SK-N-SH treated with all-trans-retinoic acid at 6 μM for 48 hours (cell line): ENCODE data around the gene BOK.

ENCODE experiments used
- ATAC-seq: fragments of 200-7000 bp; cut with Tn5 transposase; 3 replicates; pipeline ENCODE4 v1.9.1; 2020; ENCODE audit warnings: mild to moderate bottlenecking, moderate library complexity
- BACH2 ChIP-seq: fragments of 250-450 bp; sonication (Bioruptor Pico); IDR thresholded peaks from 2 replicates; pipeline ENCODE4 v1.9.0; 2021; ENCODE audit warnings: mild to moderate bottlenecking, borderline replicate concordance
- CSDC2 ChIP-seq: fragments of 250-450 bp; sonication (Bioruptor Pico); IDR thresholded peaks from 2 replicates; pipeline ENCODE4 v1.5.0; 2020; ENCODE audit warnings: mild to moderate bottlenecking, moderate library complexity
- ESRRG ChIP-seq: fragments of 250-450 bp; sonication (Bioruptor Pico); IDR thresholded peaks from 2 replicates; pipeline ENCODE4 v1.6.1; 2021; ENCODE audit warnings: mild to moderate bottlenecking
- OSR1 ChIP-seq: fragments of 250-450 bp; sonication (Bioruptor Pico); IDR thresholded peaks from 2 replicates; pipeline ENCODE4 v1.8.0; 2022; ENCODE audit warnings: moderate library complexity, mild to moderate bottlenecking, inconsistent platforms
- PPARA ChIP-seq: fragments of 250-450 bp; sonication (Bioruptor Pico); IDR thresholded peaks from 2 replicates; pipeline ENCODE4 v1.5.0; 2020; ENCODE audit warnings: mild to moderate bottlenecking, borderline replicate concordance
- TCF4 ChIP-seq: fragments of 250-450 bp; sonication (Bioruptor Pico); IDR thresholded peaks from 2 replicates; pipeline ENCODE4 v1.8.0; 2021; ENCODE audit warnings: mild to moderate bottlenecking, moderate library complexity, borderline replicate concordance
- TOX ChIP-seq: fragments of 250-450 bp; sonication (Bioruptor Pico); IDR thresholded peaks from 2 replicates; pipeline ENCODE4 v1.8.0; 2021; ENCODE audit warnings: mild to moderate bottlenecking, moderate library complexity, borderline replicate concordance
- ZC3H10 ChIP-seq: fragments of 250-450 bp; sonication (Bioruptor Pico); IDR thresholded peaks from 2 replicates; pipeline ENCODE4 v1.5.1; 2021; ENCODE audit warnings: mild to moderate bottlenecking, moderate library complexity
- ZFP30 ChIP-seq: fragments of 450-650 bp; formaldehyde crosslinking; IDR thresholded peaks from 2 replicates; pipeline ENCODE4 v1.5.0; 2022; ENCODE audit warnings: mild to moderate bottlenecking, moderate library complexity
- TF ChIP-seq, protein P1 (sequence below): fragments of 250-450 bp; sonication (Bioruptor Pico); IDR thresholded peaks from 2 replicates; pipeline ENCODE4 v1.8.0; 2020; ENCODE audit warnings: mild to moderate bottlenecking, moderate library complexity, borderline replicate concordance
- TF ChIP-seq, protein P2 (sequence below): fragments of 250-450 bp; sonication (Bioruptor Pico); IDR thresholded peaks from 2 replicates; pipeline ENCODE4 v1.5.1; 2021; ENCODE audit warnings: mild to moderate bottlenecking, moderate library complexity
- TF ChIP-seq, protein P3 (sequence below): fragments of 250-450 bp; sonication (Bioruptor Pico); IDR thresholded peaks from 2 replicates; pipeline ENCODE4 v1.5.0; 2020; ENCODE audit warnings: mild to moderate bottlenecking, moderate library complexity

Gene BOK

DNA sequence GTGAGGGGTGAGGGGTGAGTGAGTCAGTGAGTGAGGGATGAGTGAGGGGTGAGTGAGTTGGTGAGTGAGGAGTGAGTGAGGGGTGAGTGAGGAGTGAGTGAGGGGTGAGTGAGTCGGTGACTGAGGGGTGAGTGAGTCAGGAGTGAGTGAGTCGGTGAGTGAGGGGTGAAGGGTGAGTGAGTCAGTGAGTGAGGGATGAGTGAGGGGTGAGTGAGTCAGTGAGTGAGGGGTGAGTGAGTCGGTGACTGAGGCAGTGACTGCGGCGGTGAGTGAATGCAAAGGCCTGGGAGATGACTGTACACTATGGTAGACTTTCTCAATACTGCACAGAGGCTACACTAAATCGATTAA is 61.8 kb downstream of the BOK start:
- TF ChIP-seq ESRRG: no peak
- no peak for TF ChIP-seq CSDC2 (CRISPR knock-in tag)
- TF ChIP-seq TOX (CRISPR knock-in tag): no peak
- TF ChIP-seq, protein P1, sequence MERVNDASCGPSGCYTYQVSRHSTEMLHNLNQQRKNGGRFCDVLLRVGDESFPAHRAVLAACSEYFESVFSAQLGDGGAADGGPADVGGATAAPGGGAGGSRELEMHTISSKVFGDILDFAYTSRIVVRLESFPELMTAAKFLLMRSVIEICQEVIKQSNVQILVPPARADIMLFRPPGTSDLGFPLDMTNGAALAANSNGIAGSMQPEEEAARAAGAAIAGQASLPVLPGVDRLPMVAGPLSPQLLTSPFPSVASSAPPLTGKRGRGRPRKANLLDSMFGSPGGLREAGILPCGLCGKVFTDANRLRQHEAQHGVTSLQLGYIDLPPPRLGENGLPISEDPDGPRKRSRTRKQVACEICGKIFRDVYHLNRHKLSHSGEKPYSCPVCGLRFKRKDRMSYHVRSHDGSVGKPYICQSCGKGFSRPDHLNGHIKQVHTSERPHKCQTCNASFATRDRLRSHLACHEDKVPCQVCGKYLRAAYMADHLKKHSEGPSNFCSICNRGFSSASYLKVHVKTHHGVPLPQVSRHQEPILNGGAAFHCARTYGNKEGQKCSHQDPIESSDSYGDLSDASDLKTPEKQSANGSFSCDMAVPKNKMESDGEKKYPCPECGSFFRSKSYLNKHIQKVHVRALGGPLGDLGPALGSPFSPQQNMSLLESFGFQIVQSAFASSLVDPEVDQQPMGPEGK (CRISPR knock-in tag): no peak
- TF ChIP-seq OSR1 (CRISPR knock-in tag): no peak
- no peak for TF ChIP-seq ZC3H10 (CRISPR knock-in tag)
- no peak for TF ChIP-seq PPARA (CRISPR knock-in tag)
- no peak for TF ChIP-seq ZFP30 (CRISPR knock-in tag)
- TF ChIP-seq, protein P2, sequence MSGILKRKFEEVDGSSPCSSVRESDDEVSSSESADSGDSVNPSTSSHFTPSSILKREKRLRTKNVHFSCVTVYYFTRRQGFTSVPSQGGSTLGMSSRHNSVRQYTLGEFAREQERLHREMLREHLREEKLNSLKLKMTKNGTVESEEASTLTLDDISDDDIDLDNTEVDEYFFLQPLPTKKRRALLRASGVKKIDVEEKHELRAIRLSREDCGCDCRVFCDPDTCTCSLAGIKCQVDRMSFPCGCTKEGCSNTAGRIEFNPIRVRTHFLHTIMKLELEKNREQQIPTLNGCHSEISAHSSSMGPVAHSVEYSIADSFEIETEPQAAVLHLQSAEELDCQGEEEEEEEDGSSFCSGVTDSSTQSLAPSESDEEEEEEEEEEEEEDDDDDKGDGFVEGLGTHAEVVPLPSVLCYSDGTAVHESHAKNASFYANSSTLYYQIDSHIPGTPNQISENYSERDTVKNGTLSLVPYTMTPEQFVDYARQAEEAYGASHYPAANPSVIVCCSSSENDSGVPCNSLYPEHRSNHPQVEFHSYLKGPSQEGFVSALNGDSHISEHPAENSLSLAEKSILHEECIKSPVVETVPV (CRISPR knock-in tag): no peak
- TF ChIP-seq, protein P3, sequence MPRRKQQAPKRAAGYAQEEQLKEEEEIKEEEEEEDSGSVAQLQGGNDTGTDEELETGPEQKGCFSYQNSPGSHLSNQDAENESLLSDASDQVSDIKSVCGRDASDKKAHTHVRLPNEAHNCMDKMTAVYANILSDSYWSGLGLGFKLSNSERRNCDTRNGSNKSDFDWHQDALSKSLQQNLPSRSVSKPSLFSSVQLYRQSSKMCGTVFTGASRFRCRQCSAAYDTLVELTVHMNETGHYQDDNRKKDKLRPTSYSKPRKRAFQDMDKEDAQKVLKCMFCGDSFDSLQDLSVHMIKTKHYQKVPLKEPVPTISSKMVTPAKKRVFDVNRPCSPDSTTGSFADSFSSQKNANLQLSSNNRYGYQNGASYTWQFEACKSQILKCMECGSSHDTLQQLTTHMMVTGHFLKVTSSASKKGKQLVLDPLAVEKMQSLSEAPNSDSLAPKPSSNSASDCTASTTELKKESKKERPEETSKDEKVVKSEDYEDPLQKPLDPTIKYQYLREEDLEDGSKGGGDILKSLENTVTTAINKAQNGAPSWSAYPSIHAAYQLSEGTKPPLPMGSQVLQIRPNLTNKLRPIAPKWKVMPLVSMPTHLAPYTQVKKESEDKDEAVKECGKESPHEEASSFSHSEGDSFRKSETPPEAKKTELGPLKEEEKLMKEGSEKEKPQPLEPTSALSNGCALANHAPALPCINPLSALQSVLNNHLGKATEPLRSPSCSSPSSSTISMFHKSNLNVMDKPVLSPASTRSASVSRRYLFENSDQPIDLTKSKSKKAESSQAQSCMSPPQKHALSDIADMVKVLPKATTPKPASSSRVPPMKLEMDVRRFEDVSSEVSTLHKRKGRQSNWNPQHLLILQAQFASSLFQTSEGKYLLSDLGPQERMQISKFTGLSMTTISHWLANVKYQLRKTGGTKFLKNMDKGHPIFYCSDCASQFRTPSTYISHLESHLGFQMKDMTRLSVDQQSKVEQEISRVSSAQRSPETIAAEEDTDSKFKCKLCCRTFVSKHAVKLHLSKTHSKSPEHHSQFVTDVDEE: no peak
- TF ChIP-seq TCF4 (CRISPR knock-in tag): no peak
- TF ChIP-seq BACH2: no peak
- no peak for ATAC-seq
